ENCODE results near the gene OTOF. TPM values are rescaled to one million over a fixed set of nuclear protein-coding genes. Genes with fewer than 3 reads are reported as not detected.

Gene OTOF
- polyA plus RNA-seq, 3 donors, result 0.51 TPM; not detected in 2

DNA sequence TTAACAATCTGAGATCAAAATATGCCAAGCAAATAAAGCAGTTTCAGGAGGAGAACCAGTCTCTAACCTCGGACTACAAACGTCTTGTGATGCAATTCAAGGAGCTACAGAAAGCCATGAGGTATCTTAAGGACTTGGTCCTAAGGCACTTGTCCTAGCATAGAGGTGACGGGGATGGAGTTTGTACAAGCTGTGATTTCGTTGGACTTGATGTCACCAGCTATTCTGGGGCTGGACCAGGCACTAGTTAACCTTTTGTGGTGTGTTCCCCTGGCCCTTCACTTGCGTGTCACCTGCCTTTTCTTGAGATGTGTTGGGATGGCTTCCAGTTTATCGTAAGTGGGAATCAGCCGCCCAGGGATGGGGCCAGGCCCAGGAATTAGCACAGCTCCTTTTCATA lies 33.7 kb downstream of the OTOF start:
- intact Hi-C loops (cut with micrococcal nuclease), result no loop called here
- no peak overlapping the region for H3K4me3 ChIP-seq (replicated peaks in 1 of 3; ENCODE audit: low read depth in 2 of 3, low read length in 3 of 3)
- no peaks in the 10 kb centered on the region for H3K79me2 ChIP-seq (ENCODE audit: insufficient read depth, low read length)
- no peak for DNase-seq
- Mint-ChIP-seq H3K36me3 (no peaks in the 10 kb centered on the region), H3K4me1 (no peaks in the 10 kb centered on the region), H3K9me3 (no peaks in the 10 kb centered on the region), H3K4me3 (no peak overlapping the region), H3K27ac (no peak overlapping the region), H3K27me3 (ENCODE audit: low read depth in 3 of 3) (peaks cover 0 to 5% (median 2%) of the 10 kb centered on the region in 3 donors)
- no peaks in the 10 kb centered on the region for H3K27me3 ChIP-seq (ENCODE audit: control insufficient read depth in 2 of 2, insufficient read depth in 2 of 2, low read length in 2 of 2)
- TF ChIP-seq, protein P1, sequence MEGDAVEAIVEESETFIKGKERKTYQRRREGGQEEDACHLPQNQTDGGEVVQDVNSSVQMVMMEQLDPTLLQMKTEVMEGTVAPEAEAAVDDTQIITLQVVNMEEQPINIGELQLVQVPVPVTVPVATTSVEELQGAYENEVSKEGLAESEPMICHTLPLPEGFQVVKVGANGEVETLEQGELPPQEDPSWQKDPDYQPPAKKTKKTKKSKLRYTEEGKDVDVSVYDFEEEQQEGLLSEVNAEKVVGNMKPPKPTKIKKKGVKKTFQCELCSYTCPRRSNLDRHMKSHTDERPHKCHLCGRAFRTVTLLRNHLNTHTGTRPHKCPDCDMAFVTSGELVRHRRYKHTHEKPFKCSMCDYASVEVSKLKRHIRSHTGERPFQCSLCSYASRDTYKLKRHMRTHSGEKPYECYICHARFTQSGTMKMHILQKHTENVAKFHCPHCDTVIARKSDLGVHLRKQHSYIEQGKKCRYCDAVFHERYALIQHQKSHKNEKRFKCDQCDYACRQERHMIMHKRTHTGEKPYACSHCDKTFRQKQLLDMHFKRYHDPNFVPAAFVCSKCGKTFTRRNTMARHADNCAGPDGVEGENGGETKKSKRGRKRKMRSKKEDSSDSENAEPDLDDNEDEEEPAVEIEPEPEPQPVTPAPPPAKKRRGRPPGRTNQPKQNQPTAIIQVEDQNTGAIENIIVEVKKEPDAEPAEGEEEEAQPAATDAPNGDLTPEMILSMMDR (IDR thresholded peaks at IDR 0.05), result no peak
- H3K36me3 ChIP-seq (replicated peaks in 1 of 2; ENCODE audit: control insufficient read depth in 1 of 2, insufficient read depth in 2 of 2, low read length in 2 of 2), result no peaks in the 10 kb centered on the region
- no peak overlapping the region for H3K9ac ChIP-seq (ENCODE audit: insufficient read depth, low read length, poor library complexity, severe bottlenecking)
- no peak overlapping the region for H2AFZ ChIP-seq (ENCODE audit: insufficient read depth, low read depth, low read length, poor library complexity, severe bottlenecking)
- no peaks in the 10 kb centered on the region for H4K20me1 ChIP-seq (ENCODE audit: insufficient read depth, low read length)
- H3K9me3 ChIP-seq (replicated peaks in 1 of 2; ENCODE audit: control insufficient read depth in 1 of 2, insufficient read depth in 1 of 2, low read length in 2 of 2), result no peaks in the 10 kb centered on the region
- H3K4me2 ChIP-seq (replicated peaks; ENCODE audit: extremely low read depth, low read length, poor library complexity, severe bottlenecking), result no peak overlapping the region
- no peaks in the 10 kb centered on the region for H3K4me1 ChIP-seq (ENCODE audit: control insufficient read depth in 1 of 2, insufficient read depth in 2 of 2, low read length in 2 of 2)
- H3K27ac ChIP-seq (ENCODE audit: low read depth in 1 of 2, low read length in 2 of 2), result no peak overlapping the region
- 91% methylated on average over 6 of the region's 7 CpGs for WGBS (ENCODE audit: insufficient coverage)

DNA sequence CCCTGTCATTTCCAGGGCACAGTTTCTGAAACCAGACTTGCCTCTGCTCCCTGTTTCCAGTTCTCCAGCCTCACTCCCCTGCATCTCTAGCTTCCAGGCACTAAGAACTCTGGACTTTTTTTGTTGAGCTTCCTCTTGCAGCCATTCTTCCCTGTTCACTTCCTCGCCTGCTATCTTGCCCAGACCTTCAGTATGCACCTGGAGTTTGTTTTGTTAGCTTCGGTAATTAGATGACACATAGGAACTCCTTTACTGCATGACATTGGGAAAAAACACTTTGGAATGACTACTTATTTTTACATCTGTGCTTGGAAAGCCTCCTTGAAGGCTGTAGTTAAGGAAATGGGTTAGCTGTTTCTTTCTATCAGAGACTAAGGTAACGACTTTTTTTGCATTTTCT lies 35.2 kb downstream of the OTOF start:
- Mint-ChIP-seq H3K27me3 (ENCODE audit: low read depth in 3 of 3) (peaks cover 0 to 5% (median 2%) of the 10 kb centered on the region in 3 donors), H3K4me3 (no peak overlapping the region), H3K36me3 (no peaks in the 10 kb centered on the region), H3K27ac (no peak overlapping the region), H3K9me3 (no peaks in the 10 kb centered on the region), H3K4me1 (no peaks in the 10 kb centered on the region)
- intact Hi-C loops (cut with micrococcal nuclease), result no loop called here
- no peak overlapping the region for H3K27ac ChIP-seq (ENCODE audit: low read depth in 1 of 2, low read length in 2 of 2)
- H4K20me1 ChIP-seq (ENCODE audit: insufficient read depth, low read length), result no peaks in the 10 kb centered on the region
- H3K9ac ChIP-seq (ENCODE audit: insufficient read depth, low read length, poor library complexity, severe bottlenecking), result no peak overlapping the region
- H3K27me3 ChIP-seq (ENCODE audit: control insufficient read depth in 2 of 2, insufficient read depth in 2 of 2, low read length in 2 of 2), result no peaks in the 10 kb centered on the region
- no peak overlapping the region for H3K4me3 ChIP-seq (replicated peaks in 1 of 3; ENCODE audit: low read depth in 2 of 3, low read length in 3 of 3)
- no peak for DNase-seq
- no peak overlapping the region for H2AFZ ChIP-seq (ENCODE audit: insufficient read depth, low read depth, low read length, poor library complexity, severe bottlenecking)
- TF ChIP-seq, protein P1 (IDR thresholded peaks at IDR 0.05), result no peak
- no peaks in the 10 kb centered on the region for H3K79me2 ChIP-seq (ENCODE audit: insufficient read depth, low read length)
- no peaks in the 10 kb centered on the region for H3K36me3 ChIP-seq (replicated peaks in 1 of 2; ENCODE audit: control insufficient read depth in 1 of 2, insufficient read depth in 2 of 2, low read length in 2 of 2)
- 45% methylated on average over 2 of the region's 3 CpGs for WGBS (ENCODE audit: insufficient coverage)
- no peaks in the 10 kb centered on the region for H3K4me1 ChIP-seq (ENCODE audit: control insufficient read depth in 1 of 2, insufficient read depth in 2 of 2, low read length in 2 of 2)
- no peaks in the 10 kb centered on the region for H3K9me3 ChIP-seq (replicated peaks in 1 of 2; ENCODE audit: control insufficient read depth in 1 of 2, insufficient read depth in 1 of 2, low read length in 2 of 2)
- H3K4me2 ChIP-seq (replicated peaks; ENCODE audit: extremely low read depth, low read length, poor library complexity, severe bottlenecking), result no peak overlapping the region

All from CD14-positive monocyte (primary cell).